HG02798 (cell line): ENCODE results near the gene OGFOD1.

Experiments
- ATAC-seq: cut with Tn5 transposase; IDR thresholded peaks from one replicate; pipeline ENCODE4 v1.9.1; 2021; ENCODE audit warnings: mild to moderate bottlenecking; ENCODE audit not compliant: unreplicated experiment, poor library complexity

Gene OGFOD1

DNA sequence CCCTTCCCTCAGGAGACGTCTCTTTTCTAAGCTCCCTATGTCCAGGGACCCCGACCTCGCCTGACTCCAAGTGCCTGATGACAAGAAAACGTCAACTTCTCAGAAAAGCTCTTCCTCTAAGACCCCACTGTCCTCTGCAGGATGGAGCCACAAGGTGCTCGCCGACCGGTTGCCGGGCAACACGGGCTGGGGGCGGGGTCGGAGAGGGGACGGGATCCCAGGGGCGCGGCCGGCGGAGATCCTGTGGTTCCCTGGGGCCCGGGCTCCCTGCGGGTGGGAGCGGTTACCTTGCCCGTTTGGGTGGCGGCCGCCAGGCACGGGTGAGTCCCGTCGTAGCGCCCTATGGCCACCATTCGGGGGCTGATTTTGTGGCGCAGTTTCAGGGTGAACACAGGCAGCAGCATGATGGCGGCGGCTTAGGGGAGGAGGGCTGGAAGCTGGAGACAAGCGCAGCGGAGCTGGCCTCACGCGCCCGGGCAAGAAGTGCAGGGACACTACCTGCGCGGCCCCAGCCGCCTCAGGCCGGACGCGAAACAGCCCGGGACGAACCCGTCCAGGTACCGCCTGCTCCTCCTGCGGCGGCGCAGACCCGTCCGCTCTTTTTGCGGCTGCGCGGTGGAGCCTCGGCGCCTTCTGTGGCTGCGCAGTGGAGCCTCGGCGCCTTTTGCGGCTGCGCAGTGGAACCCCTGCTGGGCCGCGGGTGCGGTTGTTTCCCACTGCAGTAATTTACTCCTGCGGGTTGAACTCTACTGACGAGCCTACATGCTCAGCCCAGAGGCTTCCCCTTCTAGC is 68.3 kb downstream of the OGFOD1 start, which contains the start of gene BBS2:
BBS2 (minus strand) TSS at position 566 of the 792 bp plus-strand sequence; CDS start at position 404, 162 bp downstream.
- ATAC-seq: peak; percentile 92

- ATAC-seq: no peak
These were observed 68.9 kb downstream of the OGFOD1 start for GRCh38 chr16:56520251-56520577.

DNA sequence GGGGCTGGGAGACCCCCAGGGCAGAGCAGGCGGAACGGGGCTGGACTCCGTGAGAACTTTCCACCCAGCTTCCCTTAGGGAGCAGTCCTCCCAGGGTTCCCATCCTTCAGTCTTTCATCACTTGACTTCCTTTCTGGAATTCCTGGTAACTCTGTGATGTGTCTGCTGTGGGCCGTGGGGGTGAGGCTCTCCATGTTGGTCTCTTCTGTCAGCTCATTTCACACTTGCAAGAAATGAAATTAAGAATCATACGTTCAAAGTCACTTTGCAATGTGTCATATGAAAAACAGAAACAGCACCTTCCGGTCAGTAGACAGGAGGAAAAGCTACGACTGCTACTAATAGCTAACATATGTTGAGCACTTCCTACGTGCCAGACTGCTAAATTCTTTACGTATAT is 73.9 kb downstream of the OGFOD1 start:
- no peak for ATAC-seq
